ENCODE data around the gene SHC3. TPM values are rescaled to one million over a fixed set of nuclear protein-coding genes. Genes with fewer than 3 reads are reported as not detected.

The SHC3 gene
- total RNA-seq, 1 donor = 0.36 TPM

DNA sequence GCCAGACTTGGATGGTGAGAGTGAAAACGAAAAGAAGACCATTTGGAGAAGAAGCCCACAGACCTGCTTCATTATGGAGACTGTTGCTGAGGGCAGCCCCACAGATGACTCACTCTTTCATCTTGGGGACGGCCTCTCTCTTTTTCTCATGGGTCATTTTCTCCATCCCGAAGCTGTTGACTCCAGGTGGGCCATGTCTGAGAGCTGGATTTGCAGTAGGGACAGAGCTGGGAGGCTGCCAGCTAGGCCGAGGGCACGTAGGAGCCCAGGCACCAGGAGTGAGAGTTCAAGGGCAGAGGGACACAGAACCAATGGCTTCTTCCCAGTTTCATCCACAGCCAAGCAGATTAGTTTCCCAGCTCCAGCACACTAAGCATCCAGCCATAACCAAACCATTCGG lies 95.0 kb downstream of the SHC3 start:
- no peaks in the 10 kb centered on the region for H3K4me1 ChIP-seq (ENCODE audit: insufficient read depth, low read length)
- no peaks in the 10 kb centered on the region for H3K36me3 ChIP-seq (ENCODE audit: insufficient read depth, low read length)
- no peaks in the 10 kb centered on the region for H3K79me2 ChIP-seq (ENCODE audit: insufficient read depth, low read length)
- TF ChIP-seq, protein P1, sequence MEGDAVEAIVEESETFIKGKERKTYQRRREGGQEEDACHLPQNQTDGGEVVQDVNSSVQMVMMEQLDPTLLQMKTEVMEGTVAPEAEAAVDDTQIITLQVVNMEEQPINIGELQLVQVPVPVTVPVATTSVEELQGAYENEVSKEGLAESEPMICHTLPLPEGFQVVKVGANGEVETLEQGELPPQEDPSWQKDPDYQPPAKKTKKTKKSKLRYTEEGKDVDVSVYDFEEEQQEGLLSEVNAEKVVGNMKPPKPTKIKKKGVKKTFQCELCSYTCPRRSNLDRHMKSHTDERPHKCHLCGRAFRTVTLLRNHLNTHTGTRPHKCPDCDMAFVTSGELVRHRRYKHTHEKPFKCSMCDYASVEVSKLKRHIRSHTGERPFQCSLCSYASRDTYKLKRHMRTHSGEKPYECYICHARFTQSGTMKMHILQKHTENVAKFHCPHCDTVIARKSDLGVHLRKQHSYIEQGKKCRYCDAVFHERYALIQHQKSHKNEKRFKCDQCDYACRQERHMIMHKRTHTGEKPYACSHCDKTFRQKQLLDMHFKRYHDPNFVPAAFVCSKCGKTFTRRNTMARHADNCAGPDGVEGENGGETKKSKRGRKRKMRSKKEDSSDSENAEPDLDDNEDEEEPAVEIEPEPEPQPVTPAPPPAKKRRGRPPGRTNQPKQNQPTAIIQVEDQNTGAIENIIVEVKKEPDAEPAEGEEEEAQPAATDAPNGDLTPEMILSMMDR (IDR thresholded peaks at IDR 0.05; ENCODE audit: extremely low read depth, low read depth, low read length) = no peak
- H3K4me2 ChIP-seq (ENCODE audit: insufficient read depth, low read length) = no peak overlapping the region
- no peak overlapping the region for H3K4me3 ChIP-seq (ENCODE audit: insufficient read depth, low read length)
- H4K20me1 ChIP-seq (ENCODE audit: insufficient read depth, low read length) = no peaks in the 10 kb centered on the region
- H3K27ac ChIP-seq (ENCODE audit: low read depth, low read length) = no peak overlapping the region
- H3K9me3 ChIP-seq (ENCODE audit: low read depth, low read length) = peaks cover 4% of the 10 kb centered on the region
- H3K27me3 ChIP-seq (ENCODE audit: insufficient read depth, low read length) = peaks cover 7% of the 10 kb centered on the region
- no peak overlapping the region for H2AFZ ChIP-seq (ENCODE audit: low read length)
- no peak for DNase-seq (ENCODE audit: insufficient read length, low spot score, missing footprints)

DNA sequence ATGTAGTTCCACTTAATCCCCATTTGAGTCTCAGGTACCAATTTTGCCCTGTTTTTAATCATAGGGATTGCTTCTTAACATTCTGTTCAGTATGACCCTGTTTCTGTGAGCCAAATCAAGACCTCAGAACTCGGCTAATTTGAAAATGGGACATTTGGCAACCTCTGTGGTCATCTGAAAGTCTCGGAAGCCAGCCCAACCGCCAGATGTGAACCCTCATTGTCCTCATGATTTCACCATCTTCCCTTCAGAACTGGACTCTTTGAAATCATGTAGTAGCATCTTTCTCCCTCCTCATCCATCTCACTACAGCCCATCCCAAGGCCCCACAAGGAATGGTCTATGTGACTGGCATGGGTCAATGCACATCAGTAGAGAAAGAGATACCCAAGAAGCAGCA lies 98.4 kb downstream of the SHC3 start:
- TF ChIP-seq, protein P1 (IDR thresholded peaks at IDR 0.05; ENCODE audit: extremely low read depth, low read depth, low read length) = no peak
- peaks cover 4% of the 10 kb centered on the region for H3K9me3 ChIP-seq (ENCODE audit: low read depth, low read length)
- H2AFZ ChIP-seq (ENCODE audit: low read length) = no peak overlapping the region
- no peaks in the 10 kb centered on the region for H4K20me1 ChIP-seq (ENCODE audit: insufficient read depth, low read length)
- H3K4me1 ChIP-seq (ENCODE audit: insufficient read depth, low read length) = no peaks in the 10 kb centered on the region
- H3K27ac ChIP-seq (ENCODE audit: low read depth, low read length) = no peak overlapping the region
- H3K27me3 ChIP-seq (ENCODE audit: insufficient read depth, low read length) = peaks cover 3% of the 10 kb centered on the region
- H3K4me2 ChIP-seq (ENCODE audit: insufficient read depth, low read length) = no peak overlapping the region
- no peak for DNase-seq (ENCODE audit: insufficient read length, low spot score, missing footprints)
- no peaks in the 10 kb centered on the region for H3K79me2 ChIP-seq (ENCODE audit: insufficient read depth, low read length)
- no peak overlapping the region for H3K4me3 ChIP-seq (ENCODE audit: insufficient read depth, low read length)
- no peaks in the 10 kb centered on the region for H3K36me3 ChIP-seq (ENCODE audit: insufficient read depth, low read length)

DNA sequence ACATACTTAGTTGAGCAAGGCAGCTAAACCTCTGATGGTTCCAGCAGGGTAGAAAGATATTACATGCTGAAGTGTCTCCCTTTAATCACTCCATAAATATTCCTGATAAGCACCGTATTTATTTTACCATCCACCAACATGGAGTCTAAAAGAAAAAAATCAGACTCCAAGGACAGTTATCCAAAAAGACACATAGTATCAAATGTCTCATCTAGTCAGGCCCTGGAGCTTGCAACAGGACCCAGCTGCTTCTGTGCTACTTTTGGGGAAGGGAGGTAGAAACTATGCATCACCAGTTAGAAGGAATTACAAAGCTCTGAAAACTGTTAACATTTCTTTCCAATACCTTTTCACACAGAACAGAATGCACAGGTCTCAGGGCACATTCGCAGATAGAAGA lies 99.2 kb downstream of the SHC3 start:
- peaks cover 3% of the 10 kb centered on the region for H3K27me3 ChIP-seq (ENCODE audit: insufficient read depth, low read length)
- H3K36me3 ChIP-seq (ENCODE audit: insufficient read depth, low read length) = no peaks in the 10 kb centered on the region
- no peaks in the 10 kb centered on the region for H4K20me1 ChIP-seq (ENCODE audit: insufficient read depth, low read length)
- H3K4me3 ChIP-seq (ENCODE audit: insufficient read depth, low read length) = no peak overlapping the region
- no peak overlapping the region for H3K4me2 ChIP-seq (ENCODE audit: insufficient read depth, low read length)
- TF ChIP-seq, protein P1 (IDR thresholded peaks at IDR 0.05; ENCODE audit: extremely low read depth, low read depth, low read length) = no peak
- H3K9me3 ChIP-seq (ENCODE audit: low read depth, low read length) = peaks cover 4% of the 10 kb centered on the region
- no peaks in the 10 kb centered on the region for H3K4me1 ChIP-seq (ENCODE audit: insufficient read depth, low read length)
- no peak overlapping the region for H2AFZ ChIP-seq (ENCODE audit: low read length)
- no peak overlapping the region for H3K27ac ChIP-seq (ENCODE audit: low read depth, low read length)
- DNase-seq (ENCODE audit: insufficient read length, low spot score, missing footprints) = no peak
- H3K79me2 ChIP-seq (ENCODE audit: insufficient read depth, low read length) = no peaks in the 10 kb centered on the region

DNA sequence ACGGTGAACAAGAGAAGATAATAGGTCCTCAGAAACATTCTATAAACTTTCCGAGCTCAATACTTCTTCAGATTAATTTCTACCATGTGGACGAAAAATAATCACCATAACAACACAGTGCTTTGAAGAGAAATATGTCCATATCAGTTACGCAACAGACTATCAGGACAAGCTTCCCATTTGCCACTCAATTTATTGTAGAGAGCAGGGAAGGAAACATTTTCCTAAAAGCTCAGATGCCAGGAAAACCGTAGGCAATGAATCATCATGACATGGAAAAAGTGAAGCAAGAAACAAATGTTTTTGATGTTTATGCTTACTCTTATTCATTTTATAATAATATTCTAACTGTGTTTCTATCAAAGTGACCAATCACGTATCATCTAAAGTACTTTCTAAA lies 99.8 kb downstream of the SHC3 start:
- peaks cover 4% of the 10 kb centered on the region for H3K9me3 ChIP-seq (ENCODE audit: low read depth, low read length)
- H3K4me1 ChIP-seq (ENCODE audit: insufficient read depth, low read length) = no peaks in the 10 kb centered on the region
- H3K27ac ChIP-seq (ENCODE audit: low read depth, low read length) = no peak overlapping the region
- no peaks in the 10 kb centered on the region for H3K36me3 ChIP-seq (ENCODE audit: insufficient read depth, low read length)
- H3K79me2 ChIP-seq (ENCODE audit: insufficient read depth, low read length) = no peaks in the 10 kb centered on the region
- H2AFZ ChIP-seq (ENCODE audit: low read length) = no peak overlapping the region
- no peak for DNase-seq (ENCODE audit: insufficient read length, low spot score, missing footprints)
- H3K4me3 ChIP-seq (ENCODE audit: insufficient read depth, low read length) = no peak overlapping the region
- peaks cover 3% of the 10 kb centered on the region for H3K27me3 ChIP-seq (ENCODE audit: insufficient read depth, low read length)
- no peaks in the 10 kb centered on the region for H4K20me1 ChIP-seq (ENCODE audit: insufficient read depth, low read length)
- TF ChIP-seq, protein P1 (IDR thresholded peaks at IDR 0.05; ENCODE audit: extremely low read depth, low read depth, low read length) = no peak
- H3K4me2 ChIP-seq (ENCODE audit: insufficient read depth, low read length) = no peak overlapping the region

All from osteoblast (primary cell).